ENCODE data around the gene ADNP2.

The ADNP2 gene

DNA sequence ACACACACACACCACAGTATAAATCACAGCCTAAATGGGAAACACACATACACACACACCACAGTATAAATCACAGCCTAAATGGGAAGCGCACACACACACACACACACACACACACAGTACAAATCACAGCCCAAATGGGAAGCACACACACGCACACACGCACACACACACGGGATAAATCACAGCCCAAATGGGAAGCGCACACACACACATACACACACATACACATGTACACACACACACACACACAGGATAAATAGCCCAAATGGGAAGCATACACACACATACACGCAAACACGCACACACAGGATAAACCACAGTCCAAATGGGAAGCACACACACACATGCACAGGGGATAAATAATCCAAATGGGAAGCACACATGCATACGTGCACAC, 68.1 kb downstream of the ADNP2 start:
- TF ChIP-seq, protein P1, sequence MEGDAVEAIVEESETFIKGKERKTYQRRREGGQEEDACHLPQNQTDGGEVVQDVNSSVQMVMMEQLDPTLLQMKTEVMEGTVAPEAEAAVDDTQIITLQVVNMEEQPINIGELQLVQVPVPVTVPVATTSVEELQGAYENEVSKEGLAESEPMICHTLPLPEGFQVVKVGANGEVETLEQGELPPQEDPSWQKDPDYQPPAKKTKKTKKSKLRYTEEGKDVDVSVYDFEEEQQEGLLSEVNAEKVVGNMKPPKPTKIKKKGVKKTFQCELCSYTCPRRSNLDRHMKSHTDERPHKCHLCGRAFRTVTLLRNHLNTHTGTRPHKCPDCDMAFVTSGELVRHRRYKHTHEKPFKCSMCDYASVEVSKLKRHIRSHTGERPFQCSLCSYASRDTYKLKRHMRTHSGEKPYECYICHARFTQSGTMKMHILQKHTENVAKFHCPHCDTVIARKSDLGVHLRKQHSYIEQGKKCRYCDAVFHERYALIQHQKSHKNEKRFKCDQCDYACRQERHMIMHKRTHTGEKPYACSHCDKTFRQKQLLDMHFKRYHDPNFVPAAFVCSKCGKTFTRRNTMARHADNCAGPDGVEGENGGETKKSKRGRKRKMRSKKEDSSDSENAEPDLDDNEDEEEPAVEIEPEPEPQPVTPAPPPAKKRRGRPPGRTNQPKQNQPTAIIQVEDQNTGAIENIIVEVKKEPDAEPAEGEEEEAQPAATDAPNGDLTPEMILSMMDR (IDR thresholded peaks at IDR 0.05; ENCODE audit: low read depth, low read length), result no peak
- DNase-seq (ENCODE audit: extremely low read depth, low read depth), result no peak

DNA sequence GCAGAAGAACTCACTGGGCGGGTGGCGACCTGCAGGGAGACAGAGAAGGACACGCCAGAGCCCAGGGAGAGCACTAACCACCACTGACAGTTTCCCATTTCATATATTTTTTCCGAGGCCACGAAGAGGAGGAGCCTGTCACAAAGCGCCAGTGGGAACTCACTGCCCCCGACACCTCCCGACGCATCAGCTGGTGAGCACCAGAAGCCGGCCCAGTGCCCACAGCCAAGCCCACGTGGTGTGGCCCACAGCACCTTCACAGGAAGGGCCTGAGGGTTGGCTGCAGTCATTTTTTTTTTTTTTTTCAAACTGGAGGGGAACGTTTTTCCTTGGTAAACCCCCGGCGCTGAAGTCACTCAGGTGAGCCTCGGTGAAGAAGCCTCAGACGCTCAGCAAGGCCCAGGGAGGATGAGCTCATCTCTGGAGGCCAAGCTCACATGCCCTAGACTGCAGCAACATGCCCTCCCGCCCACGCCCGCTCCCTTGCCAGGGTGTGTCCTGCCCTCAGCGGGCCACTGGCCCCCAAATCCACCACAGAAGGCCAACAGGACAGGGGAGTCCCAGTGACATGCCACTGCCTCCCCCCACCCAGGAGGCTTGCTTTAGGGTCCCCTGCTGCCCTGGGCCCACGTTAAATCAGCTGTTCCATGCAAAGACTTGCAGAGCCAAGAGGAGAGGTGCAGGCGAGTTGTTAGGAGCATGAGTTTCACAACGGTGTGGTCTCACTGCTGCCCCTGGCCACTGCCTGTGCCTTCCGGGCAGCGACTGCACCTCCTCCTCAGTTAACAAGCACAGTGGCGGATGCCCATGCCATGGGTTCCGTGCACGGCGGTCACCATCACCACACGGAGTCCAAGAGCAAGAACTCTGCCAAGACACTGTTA, 70.1 kb downstream of the ADNP2 start:
- TF ChIP-seq, protein P1 (IDR thresholded peaks at IDR 0.05; ENCODE audit: low read depth, low read length), result no peak

DNA sequence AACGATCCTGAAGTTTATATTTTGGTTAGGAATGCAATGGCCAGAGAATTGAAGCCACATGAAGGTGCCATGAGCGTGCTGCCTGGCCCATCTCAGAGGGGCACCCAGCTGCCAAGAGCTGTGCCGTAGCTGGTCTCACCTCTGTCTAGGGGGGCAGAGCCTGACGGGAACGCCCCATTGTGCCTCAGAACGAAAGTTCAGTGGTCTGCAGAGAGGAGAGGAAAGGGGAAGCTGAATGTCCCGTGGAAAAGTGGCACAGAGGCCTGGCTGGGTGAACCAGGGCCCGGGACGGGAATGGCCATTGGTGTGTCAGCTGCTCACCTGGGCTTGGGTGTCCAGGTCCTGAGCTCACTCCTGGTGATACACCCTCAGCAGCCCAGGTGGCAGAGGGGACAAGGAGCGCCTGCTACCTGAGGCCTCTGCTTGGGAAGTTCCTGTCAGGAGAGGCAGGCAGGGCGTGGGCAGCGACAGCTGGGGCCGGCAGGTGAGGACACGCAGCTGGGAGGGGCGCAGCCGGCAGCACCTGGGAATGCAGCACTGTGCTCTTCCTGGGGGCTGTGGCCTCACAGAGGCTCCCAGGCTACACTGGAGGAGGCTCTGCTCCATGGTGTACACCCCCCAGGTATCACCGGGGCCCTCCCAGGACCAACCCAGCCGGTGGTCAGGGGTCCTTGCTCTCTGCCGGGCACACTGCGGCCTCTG, 70.9 kb downstream of the ADNP2 start:
- TF ChIP-seq, protein P1 (IDR thresholded peaks at IDR 0.05; ENCODE audit: low read depth, low read length), result no peak
- no peak for DNase-seq (ENCODE audit: extremely low read depth, low read depth)

More for the DNA sequence above, 70.1 kb downstream of the ADNP2 start:
- no peak for DNase-seq (ENCODE audit: extremely low read depth, low read depth)

DNA sequence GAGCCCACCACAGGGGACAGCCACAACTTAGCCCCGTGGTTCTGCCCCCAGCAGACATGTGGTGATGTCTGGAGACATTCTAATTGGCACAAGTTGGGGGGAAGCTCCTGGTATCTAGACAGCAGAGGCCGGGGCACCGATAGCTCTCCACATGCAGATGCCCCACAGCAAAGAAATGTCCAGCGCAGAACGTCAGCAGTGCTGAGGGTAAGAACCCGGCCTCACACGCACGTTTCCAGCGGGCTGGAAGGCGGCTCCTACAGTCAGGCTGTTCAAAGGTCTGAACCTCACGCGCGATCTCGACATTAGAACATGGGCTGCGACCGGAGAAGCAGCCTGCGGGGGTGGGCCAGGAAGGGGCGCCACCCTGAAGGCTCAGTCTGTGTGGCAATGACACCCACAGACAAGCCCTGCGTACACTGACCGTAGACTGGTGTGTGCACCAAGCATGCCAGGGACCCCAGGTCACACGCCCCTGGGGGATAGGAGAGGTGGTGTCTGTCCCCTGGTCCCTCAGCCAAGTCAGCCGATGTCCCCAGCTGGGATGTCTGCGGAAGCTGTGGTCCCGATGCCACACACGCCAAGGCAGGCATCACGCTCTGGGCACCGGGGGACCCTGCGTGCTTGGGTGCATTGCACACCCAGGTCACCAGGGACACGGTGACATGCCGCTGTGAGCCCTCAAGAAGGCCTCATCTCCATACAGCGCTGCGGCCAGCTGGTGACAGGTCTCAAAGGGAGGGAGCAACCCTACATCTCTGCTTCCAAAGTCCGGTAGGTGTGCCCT, 71.9 kb downstream of the ADNP2 start:
- TF ChIP-seq, protein P1 (IDR thresholded peaks at IDR 0.05; ENCODE audit: low read depth, low read length), result no peak
- DNase-seq (ENCODE audit: extremely low read depth, low read depth), result no peak

DNA sequence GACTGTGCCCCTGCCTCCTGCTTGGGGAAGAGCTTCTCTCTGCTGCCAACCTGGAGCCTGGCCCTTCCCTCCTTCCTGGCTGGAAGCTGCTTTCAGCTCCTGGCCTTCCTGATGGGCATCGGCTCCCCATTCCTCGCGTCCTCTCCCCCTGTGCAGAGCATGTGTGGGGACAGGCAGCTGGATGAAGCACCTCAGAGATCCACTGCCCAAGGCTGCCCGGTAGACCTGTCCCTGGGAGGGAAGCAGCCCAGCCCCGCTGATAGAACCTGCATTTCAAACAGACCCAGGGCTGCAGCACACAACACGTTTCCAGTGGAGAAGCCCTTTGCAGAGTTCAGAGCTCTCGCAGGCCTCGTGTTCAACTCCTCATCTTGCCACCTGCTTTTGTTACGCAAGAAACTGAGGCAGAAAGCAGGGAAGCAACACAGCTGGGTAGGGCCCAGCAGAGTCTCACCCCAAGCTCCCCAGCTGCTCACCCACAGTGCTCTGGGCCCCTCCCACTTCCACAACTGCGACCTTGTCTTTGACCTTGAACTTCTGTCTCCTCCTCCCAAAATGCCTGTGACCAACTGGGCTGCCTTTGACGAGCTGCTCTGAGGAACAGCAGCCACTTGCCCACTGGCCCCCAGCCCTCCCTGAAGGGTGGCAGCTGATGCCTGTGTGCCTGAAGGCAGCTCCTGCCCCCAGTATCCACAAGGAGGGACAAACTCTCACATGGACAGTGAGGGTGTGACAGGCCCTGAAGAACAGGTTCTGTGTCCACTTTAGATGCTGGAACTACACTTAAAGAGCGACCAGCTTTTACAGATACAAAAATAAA, 72.8 kb downstream of the ADNP2 start:
- no peak for DNase-seq (ENCODE audit: extremely low read depth, low read depth)
- TF ChIP-seq, protein P1 (IDR thresholded peaks at IDR 0.05; ENCODE audit: low read depth, low read length), result no peak

DNA sequence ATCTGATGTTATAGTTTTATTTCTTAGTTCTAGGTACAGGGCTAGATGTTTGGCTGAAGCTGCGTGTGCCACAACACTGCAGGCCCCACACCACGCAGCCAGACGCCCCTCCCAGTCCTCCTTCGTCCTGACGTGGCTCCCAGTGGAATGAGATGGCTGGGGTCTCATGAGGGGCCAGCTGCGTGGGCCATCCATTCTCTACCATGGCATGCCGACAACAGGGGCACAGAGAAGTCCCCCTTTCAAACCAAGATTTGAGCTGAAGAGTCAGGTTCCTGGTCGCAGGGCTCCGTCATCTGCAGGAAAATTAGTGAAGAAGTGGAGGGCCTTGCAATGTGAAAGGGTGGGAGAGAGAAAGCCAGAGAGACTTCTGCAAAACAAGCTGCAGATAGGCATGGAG, 73.8 kb downstream of the ADNP2 start:
- TF ChIP-seq, protein P1 (IDR thresholded peaks at IDR 0.05; ENCODE audit: low read depth, low read length), result no peak
- DNase-seq (ENCODE audit: extremely low read depth, low read depth), result no peak

All from AG09319 (cell line).